ENCODE measurements around the gene KCNK17.

- TF ChIP-seq CTCF (conservative IDR thresholded peaks at IDR 0.05; ENCODE audit: low read length) (peak; percentile 65), EZH2phosphoT487 (IDR thresholded peaks at IDR 0.05; ENCODE audit: borderline replicate concordance) (no peak)
Observed at GRCh38 chr6:39361657-39362486, 47.7 kb upstream of the KCNK17 start.
